ENCODE results near the gene FABP3. TPM values are rescaled to one million over a fixed set of nuclear protein-coding genes. Genes with fewer than 3 reads are reported as not detected.

The FABP3 gene
- total RNA-seq, 4 donors from 2014 or later, result 2.5 to 12.1 (median 8.6) TPM

- TF ChIP-seq CTCF (IDR thresholded peaks at IDR 0.05) (no peak), POLR2A (IDR thresholded peaks at IDR 0.05) (no peak)
Measured at GRCh38 chr1:31318146-31318545, 54.7 kb downstream of the FABP3 start.

DNA sequence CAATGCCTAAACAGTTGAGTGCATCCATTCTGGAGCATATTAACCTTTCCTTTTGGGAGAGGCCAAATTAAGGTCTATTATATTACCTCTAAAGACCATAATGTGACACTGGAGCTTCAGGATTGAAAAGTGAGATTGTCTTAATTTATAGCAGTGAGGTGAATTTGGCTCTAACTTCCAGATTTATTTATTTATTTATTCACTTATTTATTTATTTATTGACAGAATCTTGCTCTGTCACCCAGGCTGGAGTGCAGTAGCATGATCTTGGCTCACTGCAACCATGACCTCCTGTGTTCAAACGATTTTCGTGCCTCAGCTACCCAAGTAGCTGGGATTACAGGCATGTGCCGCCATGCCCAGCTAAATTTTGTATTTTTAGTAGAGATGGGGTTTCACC, 57.0 kb downstream of the FABP3 start:
- H3K4me3 ChIP-seq (ENCODE audit: low read depth, poor library complexity, severe bottlenecking), result no peak overlapping the region
- WGBS, 2 donors, result 96 to 98% methylated on average over 3 of the region's 3 CpGs
- TF ChIP-seq CTCF (IDR thresholded peaks at IDR 0.05), result no peak
- TF ChIP-seq POLR2A (IDR thresholded peaks at IDR 0.05), result no peak
- no peak for DNase-seq (ENCODE audit: low spot score in 2 of 2)
- intact Hi-C loops (cut with DNase I; ENCODE audit: low total_unique reads), result no loop called here

More at GRCh38 chr1:31318146-31318545, 54.7 kb downstream of the FABP3 start:
- H3K4me3 ChIP-seq (ENCODE audit: low read depth, poor library complexity, severe bottlenecking), result no peak overlapping the region
- intact Hi-C loops (cut with DNase I; ENCODE audit: low total_unique reads), result no loop called here
- no peak for DNase-seq (ENCODE audit: low spot score in 2 of 2)
- 97 to 100% methylated on average over 1 of the region's 1 CpG for WGBS, 2 donors

Other genes with a start within 250 kb of the FABP3 start
- gene NKAIN1, start 133.2 kb downstream of the FABP3 start, total RNA-seq, result 1 to 10 TPM in 2 of 4 donors, under 1 TPM in 2; 0.46 to 1.4 (median 0.91) TPM
- gene SNRNP40, start 76.3 kb downstream of the FABP3 start, total RNA-seq, result 10 to 100 TPM; 24.4 to 57.7 (median 37.0) TPM
- gene ZCCHC17, start 76.0 kb downstream of the FABP3 start, total RNA-seq, result 10 to 100 TPM; 14.9 to 23.2 (median 17.6) TPM
- gene SERINC2, start 40.1 kb upstream of the FABP3 start, total RNA-seq, result 10 to 100 TPM; 51.4 to 85.4 (median 60.6) TPM
- gene TINAGL1, start 203.4 kb upstream of the FABP3 start, total RNA-seq, result 100 to 1,000 TPM in 1 of 4 donors, 10 to 100 TPM in 3; 39.1 to 107 (median 69.2) TPM
- gene HCRTR1, start 244.6 kb upstream of the FABP3 start, total RNA-seq, result under 1 TPM in 1 of 4 donors, not detected in 3; 0.42 TPM

Measured in lower leg skin (tissue), 4 donors.